Stimulated activated CD8-positive, alpha-beta memory T cell treated with anti-CD3 and anti-CD28 coated beads, Interleukin-2, amount 100 ng/mL, for 1 hour (primary cell): Measurements from ENCODE around the gene CADPS.

Experiments
- DNase-seq, 2 donors: peaks; one replicate each; pipeline ENCODE4 v3.0.0-alpha.2; 2020; ENCODE audit warnings: low read depth in 2 of 2

The CADPS gene

GRCh38 chr3:62374341-62375218, 500.6 kb downstream of the CADPS start:
- no peak for DNase-seq

GRCh38 chr3:62373714-62374333, 501.4 kb downstream of the CADPS start:
- no peak for DNase-seq

GRCh38 chr3:62373215-62373614, 502.0 kb downstream of the CADPS start, which contains the start of gene FEZF2:
Gene FEZF2, minus strand, starts transcription at chr3:62373550. Its CDS starts 682 bp downstream, at chr3:62372868.
- DNase-seq: no peak

GRCh38 chr3:62372621-62373041, 502.6 kb downstream of the CADPS start:
- no peak for DNase-seq

GRCh38 chr3:62371720-62372591, 503.3 kb downstream of the CADPS start:
- no peak for DNase-seq

GRCh38 chr3:62370858-62371719, 504.1 kb downstream of the CADPS start:
- no peak for DNase-seq

GRCh38 chr3:62370112-62370857, 504.9 kb downstream of the CADPS start:
- DNase-seq: no peak

GRCh38 chr3:62369476-62369743, 505.8 kb downstream of the CADPS start:
- no peak for DNase-seq

- DNase-seq: no peak
These were observed 506.3 kb downstream of the CADPS start for GRCh38 chr3:62368705-62369475.

GRCh38 chr3:62368290-62368704, 506.9 kb downstream of the CADPS start:
- no peak for DNase-seq

- DNase-seq: no peak
These were observed 507.4 kb downstream of the CADPS start for GRCh38 chr3:62367763-62368195.

- DNase-seq: no peak
These were observed 509.1 kb downstream of the CADPS start for GRCh38 chr3:62366126-62366484.

- no peak for DNase-seq
These were observed 509.7 kb downstream of the CADPS start for GRCh38 chr3:62365391-62366125.

GRCh38 chr3:62364191-62364590, 511.0 kb downstream of the CADPS start:
- no peak for DNase-seq

GRCh38 chr3:62363275-62363674, 511.9 kb downstream of the CADPS start:
- no peak for DNase-seq

- DNase-seq: no peak
These were observed 513.4 kb downstream of the CADPS start for GRCh38 chr3:62361824-62362223.

- DNase-seq: no peak
These were observed 514.0 kb downstream of the CADPS start for GRCh38 chr3:62361261-62361660.

GRCh38 chr3:62359531-62359930, 515.7 kb downstream of the CADPS start:
- no peak for DNase-seq

- DNase-seq: no peak
These were observed 518.9 kb downstream of the CADPS start for GRCh38 chr3:62356356-62356755.
